NCI-H460 (cell line): ENCODE results near the gene RERE. TPM values are rescaled to one million over a fixed set of nuclear protein-coding genes. Genes with fewer than 3 reads are reported as not detected.
A peak's percentile ranks its signal among the peaks of the same experiment; 100 is the strongest.

Experiments
- DNase-seq: peaks from one replicate; pipeline ENCODE4 v3.0.0-alpha.2; 2016; ENCODE audit warnings: low read depth; ENCODE audit errors: extremely low read depth
- total RNA-seq: library from RNA; depleted of rRNA; stranded (reverse); fragments of >200 nt; shearing (Covaris generic); gene quantifications from 2 replicates; pipeline ENCODE4 v1.2.3, GENCODE V29; 2014

RERE gene
- total RNA-seq, 1 experiment from 2014 or later, result 7.7 TPM

- DNase-seq, result peak; percentile 43
These were observed 468.5 kb downstream of the RERE start for GRCh38 chr1:8348777-8349472.

- DNase-seq, result no peak
These were observed 469.2 kb downstream of the RERE start for GRCh38 chr1:8348047-8348776.

GRCh38 chr1:8347635-8348034 is 469.8 kb downstream of the RERE start:
- no peak for DNase-seq

- no peak for DNase-seq
These were observed 471.6 kb downstream of the RERE start for GRCh38 chr1:8345621-8346415.

- DNase-seq, result no peak
These were observed 472.4 kb downstream of the RERE start for GRCh38 chr1:8344893-8345507.

GRCh38 chr1:8343464-8344001 is 473.9 kb downstream of the RERE start:
- DNase-seq, result peak; percentile 76

GRCh38 chr1:8343044-8343443 is 474.4 kb downstream of the RERE start:
- no peak for DNase-seq

- no peak for DNase-seq
These were observed 475.1 kb downstream of the RERE start for GRCh38 chr1:8342325-8342724.

GRCh38 chr1:8340448-8340847 is 477.0 kb downstream of the RERE start:
- no peak for DNase-seq

GRCh38 chr1:8339203-8339600 is 478.2 kb downstream of the RERE start:
- no peak for DNase-seq

GRCh38 chr1:8338526-8339202 is 478.8 kb downstream of the RERE start:
- no peak for DNase-seq

- DNase-seq, result no peak
These were observed 479.5 kb downstream of the RERE start for GRCh38 chr1:8337776-8338525.

- DNase-seq, result no peak
These were observed 482.2 kb downstream of the RERE start for GRCh38 chr1:8335246-8335645.

GRCh38 chr1:8334106-8334851 is 483.2 kb downstream of the RERE start:
- DNase-seq, result no peak

- DNase-seq, result no peak
These were observed 484.0 kb downstream of the RERE start for GRCh38 chr1:8333246-8333987.

- DNase-seq, result no peak
These were observed 484.6 kb downstream of the RERE start for GRCh38 chr1:8332806-8333205.

- no peak for DNase-seq
These were observed 486.9 kb downstream of the RERE start for GRCh38 chr1:8330271-8331125.
